RPMI7951 (cell line): ENCODE data around the gene SPATA16. TPM values are rescaled to one million over a fixed set of nuclear protein-coding genes. Genes with fewer than 3 reads are reported as not detected.
"Not testable (repeated sequence)": the region's sequence is repeated elsewhere in the genome, so short reads cannot be mapped to it uniquely, and the experiment has no call there.

Experiments
- DNase-seq: peaks from one replicate; pipeline ENCODE4 v3.0.0-alpha.2; 2012; ENCODE audit warnings: low read depth
- total RNA-seq: library from RNA; depleted of rRNA; stranded (reverse); fragments of >200 nt; shearing (Covaris generic); gene quantifications from 2 replicates; pipeline ENCODE4 v1.2.3, GENCODE V29; 2014

The SPATA16 gene
- total RNA-seq, 1 experiment from 2014 or later, result not detected

GRCh38 chr3:173064631-173065030 lies 76.4 kb downstream of the SPATA16 start:
- no peak for DNase-seq

- DNase-seq, result no peak
Measured at GRCh38 chr3:173058229-173058628, 82.8 kb downstream of the SPATA16 start.

- DNase-seq, result no peak
Measured at GRCh38 chr3:173055228-173055933, 85.7 kb downstream of the SPATA16 start.

GRCh38 chr3:173049360-173049759 lies 91.7 kb downstream of the SPATA16 start:
- DNase-seq, result no peak

GRCh38 chr3:173045770-173046382 lies 95.2 kb downstream of the SPATA16 start:
- DNase-seq, result no peak

GRCh38 chr3:173044998-173045397 lies 96.0 kb downstream of the SPATA16 start:
- DNase-seq, result no peak

GRCh38 chr3:173043757-173044156 lies 97.3 kb downstream of the SPATA16 start:
- no peak for DNase-seq

- DNase-seq, result no peak
Measured at GRCh38 chr3:173038484-173038871, 102.6 kb downstream of the SPATA16 start.

- no peak for DNase-seq
Measured at GRCh38 chr3:173037840-173038483, 103.1 kb downstream of the SPATA16 start.

- DNase-seq, result no peak
Measured at GRCh38 chr3:173030273-173030672, 110.8 kb downstream of the SPATA16 start.

- DNase-seq, result no peak
Measured at GRCh38 chr3:173028351-173028750, 112.7 kb downstream of the SPATA16 start.

GRCh38 chr3:173027429-173027828 lies 113.6 kb downstream of the SPATA16 start:
- no peak for DNase-seq

- DNase-seq, result no peak
Measured at GRCh38 chr3:173025941-173026340, 115.1 kb downstream of the SPATA16 start.

- DNase-seq, result no peak
Measured at GRCh38 chr3:173021547-173022185, 119.4 kb downstream of the SPATA16 start.

GRCh38 chr3:173020128-173020527 lies 120.9 kb downstream of the SPATA16 start:
- DNase-seq, result not testable (repeated sequence)

- no peak for DNase-seq
Measured at GRCh38 chr3:173019378-173019777, 121.7 kb downstream of the SPATA16 start.

GRCh38 chr3:173018758-173019157 lies 122.3 kb downstream of the SPATA16 start:
- no peak for DNase-seq

GRCh38 chr3:173013219-173013832 lies 127.7 kb downstream of the SPATA16 start:
- no peak for DNase-seq

- DNase-seq, result peak; percentile 10
Measured at GRCh38 chr3:173009410-173009809, 131.6 kb downstream of the SPATA16 start.

GRCh38 chr3:173008978-173009377 lies 132.1 kb downstream of the SPATA16 start:
- no peak for DNase-seq

- DNase-seq, result no peak
Measured at GRCh38 chr3:173007079-173007723, 133.8 kb downstream of the SPATA16 start.

- DNase-seq, result no peak
Measured at GRCh38 chr3:173006006-173006405, 135.0 kb downstream of the SPATA16 start.
